ENCODE results near the gene COL4A2.

DNA sequence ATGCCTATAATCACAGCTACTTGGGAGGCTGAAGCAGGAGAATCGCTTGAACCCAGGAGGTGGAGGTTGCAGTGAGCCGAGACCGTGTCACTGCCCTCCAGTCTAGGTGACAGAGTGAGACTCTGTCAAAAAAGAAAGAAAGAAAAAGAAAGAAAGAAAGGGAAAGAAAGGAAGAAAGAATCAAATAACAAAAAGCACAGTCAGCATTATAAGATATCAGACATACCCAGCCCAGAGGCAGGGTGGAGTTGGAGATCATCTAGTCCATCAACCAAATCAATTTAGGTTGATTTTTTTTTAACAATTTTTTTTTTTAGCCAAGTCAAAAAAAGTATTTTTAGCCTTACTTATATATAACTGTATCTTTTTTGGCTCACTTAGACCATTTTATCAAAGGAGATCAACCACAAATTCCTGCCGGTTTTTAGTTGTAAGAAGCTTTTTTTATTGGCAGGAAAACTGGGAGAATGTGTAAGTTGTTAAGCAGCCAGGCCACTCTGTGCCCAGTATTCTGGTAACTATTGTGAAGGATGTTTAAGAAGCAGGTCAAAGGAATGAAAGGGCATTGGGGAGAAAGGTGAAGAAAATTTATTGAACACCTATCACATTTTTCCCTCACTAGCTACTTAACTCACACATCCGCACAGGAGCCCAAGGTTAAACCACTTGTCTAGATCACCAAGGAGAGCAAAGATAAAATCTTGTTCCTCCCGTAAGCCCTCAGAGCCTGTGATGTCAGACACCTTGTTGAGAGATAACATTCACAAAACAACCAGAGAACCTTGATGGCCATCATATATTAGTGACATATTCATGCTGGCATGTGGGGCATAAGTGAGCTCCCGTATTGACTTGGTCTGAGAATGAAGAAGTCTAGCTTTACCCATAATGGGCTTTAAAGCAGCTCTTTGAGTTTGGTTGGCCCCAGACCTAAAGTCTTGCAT lies 91.8 kb downstream of the COL4A2 start:
- no peak for TF ChIP-seq CTCF (IDR thresholded peaks at IDR 0.05)
- TF ChIP-seq EP300 (IDR thresholded peaks at IDR 0.05) = no peak

All from ovary (tissue), 3 donors.